ENCODE results near the gene CHST8.

Gene CHST8

DNA sequence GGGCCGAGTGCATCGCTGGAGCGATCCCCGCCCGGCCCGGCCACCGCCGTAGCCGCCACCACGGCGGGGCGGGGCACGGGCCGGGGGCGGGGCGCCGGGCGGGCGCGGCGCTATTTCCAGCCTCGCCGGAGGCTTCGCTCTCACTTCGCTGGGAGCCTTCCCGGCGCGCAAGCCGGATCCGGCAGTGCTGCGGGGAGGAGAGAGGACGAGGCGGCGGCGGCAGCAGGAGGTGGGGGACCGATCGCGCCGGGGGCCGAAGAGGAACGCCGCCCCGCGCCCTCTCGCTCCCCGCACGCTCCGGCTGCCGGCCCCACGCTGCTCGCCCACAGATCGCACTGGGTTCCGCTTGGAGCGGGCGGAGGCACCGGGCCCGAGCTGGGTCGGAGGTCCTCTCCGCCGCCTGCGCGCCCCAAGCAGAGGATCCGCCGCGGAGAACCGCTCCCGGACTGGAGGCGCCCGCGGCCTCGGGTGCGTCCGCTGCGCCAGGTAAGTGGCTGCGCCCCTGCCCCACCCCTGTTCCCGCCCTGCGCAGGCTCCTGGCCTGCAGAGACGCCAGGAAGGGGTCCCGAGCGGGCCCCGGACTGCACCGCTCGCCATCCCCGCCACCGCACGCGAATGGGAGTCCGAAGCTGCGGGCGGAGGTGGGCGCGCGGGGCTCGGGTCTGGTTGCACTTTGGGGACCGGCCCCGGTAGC lies at the start of gene CHST8:
CHST8 (plus strand) TSS at position 143 of the 694 bp plus-strand sequence. CDS start 67,309 bp downstream, outside the sequence.
- Histone ChIP-seq H3K9ac (ENCODE audit: low read depth in 1 of 2, low read length in 2 of 2) (no peak within 1 kb of the TSS), H3K4me3 (ENCODE audit: low read length in 2 of 2) (peak within 1 kb of the TSS in 1 of 2 donors; percentile 23), H3K27me3 (ENCODE audit: control insufficient read depth in 2 of 2, insufficient read depth in 2 of 2, low read length in 2 of 2) (peaks cover 29 to 32% of the 10 kb centered on the region in 2 donors)

DNA sequence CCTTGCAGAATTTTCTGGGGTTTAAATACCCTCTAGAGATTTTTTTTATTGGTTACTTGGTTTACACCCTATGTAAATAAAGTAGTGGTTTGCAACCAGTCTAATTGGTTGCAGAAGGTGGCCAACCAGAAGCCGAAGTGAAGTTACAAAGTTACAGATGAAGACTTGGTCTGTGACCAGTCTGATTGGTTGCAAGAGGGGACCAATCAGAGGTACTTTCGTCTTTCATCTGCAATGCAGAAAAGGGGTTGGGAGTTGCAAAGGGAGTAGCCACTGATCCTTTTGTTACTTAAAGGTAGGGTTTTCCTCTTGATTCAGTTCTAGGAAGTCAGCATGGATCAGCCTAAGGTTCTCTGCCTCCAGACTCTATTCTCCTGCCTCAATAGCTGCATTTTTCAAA lies 48.8 kb upstream of the CHST8 start:
- Histone ChIP-seq H3K4me3 (ENCODE audit: low read length in 2 of 2) (no peak overlapping the region), H3K4me1 (ENCODE audit: control insufficient read depth in 2 of 2, insufficient read depth in 2 of 2, low read length in 2 of 2) (no peaks in the 10 kb centered on the region), H3K9me3 (ENCODE audit: control insufficient read depth in 2 of 2, low read length in 2 of 2) (no peaks in the 10 kb centered on the region), H3K9ac (ENCODE audit: low read depth in 1 of 2, low read length in 2 of 2) (no peak overlapping the region), H3K36me3 (ENCODE audit: control insufficient read depth in 2 of 2, insufficient read depth in 2 of 2, low read length in 2 of 2) (no peaks in the 10 kb centered on the region), H3K27ac (ENCODE audit: low read depth in 2 of 2, low read length in 2 of 2) (no peak overlapping the region), H3K27me3 (ENCODE audit: control insufficient read depth in 2 of 2, insufficient read depth in 2 of 2, low read length in 2 of 2) (no peaks in the 10 kb centered on the region)

More for the DNA sequence above, at the start of gene CHST8:
- Histone ChIP-seq H3K36me3 (ENCODE audit: control insufficient read depth in 2 of 2, insufficient read depth in 2 of 2, low read length in 2 of 2) (no peaks in the 10 kb centered on the region), H3K27ac (ENCODE audit: low read depth in 2 of 2, low read length in 2 of 2) (no peak within 1 kb of the TSS), H3K9me3 (ENCODE audit: control insufficient read depth in 2 of 2, low read length in 2 of 2) (no peaks in the 10 kb centered on the region), H3K4me1 (ENCODE audit: control insufficient read depth in 2 of 2, insufficient read depth in 2 of 2, low read length in 2 of 2) (peaks cover 0 to 2% of the 10 kb centered on the region in 2 donors)

DNA sequence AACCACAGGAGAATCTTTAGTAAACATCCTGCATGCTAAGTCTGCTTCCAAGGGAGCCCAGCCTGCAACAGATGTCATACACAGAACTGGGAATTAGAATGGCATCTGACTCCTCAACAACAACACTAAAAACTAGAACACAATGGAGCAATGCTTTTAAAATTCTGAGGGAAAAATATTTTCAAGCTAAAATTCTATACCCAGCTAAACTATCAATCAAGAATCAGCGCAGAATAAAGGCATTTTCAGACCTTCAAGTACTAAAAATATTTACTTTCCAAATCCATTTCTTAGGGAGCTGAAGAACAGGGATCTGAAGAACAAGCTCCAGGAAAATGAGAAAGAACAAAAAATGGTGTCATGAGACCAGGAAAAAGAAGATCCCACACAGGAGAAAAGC lies 46.9 kb upstream of the CHST8 start:
- no peaks in the 10 kb centered on the region for H3K27me3 ChIP-seq (ENCODE audit: control insufficient read depth in 2 of 2, insufficient read depth in 2 of 2, low read length in 2 of 2)
- H3K9ac ChIP-seq (ENCODE audit: low read depth in 1 of 2, low read length in 2 of 2), result no peak overlapping the region

GRCh38 chr19:33578697-33579096 lies 43.1 kb upstream of the CHST8 start:
- Histone ChIP-seq H3K27ac (ENCODE audit: low read depth in 2 of 2, low read length in 2 of 2) (no peak overlapping the region), H3K9ac (ENCODE audit: low read depth in 1 of 2, low read length in 2 of 2) (no peak overlapping the region), H3K4me1 (ENCODE audit: control insufficient read depth in 2 of 2, insufficient read depth in 2 of 2, low read length in 2 of 2) (no peaks in the 10 kb centered on the region)

More for the DNA sequence above, 46.9 kb upstream of the CHST8 start:
- H3K36me3 ChIP-seq (ENCODE audit: control insufficient read depth in 2 of 2, insufficient read depth in 2 of 2, low read length in 2 of 2), result no peaks in the 10 kb centered on the region
- H3K4me1 ChIP-seq (ENCODE audit: control insufficient read depth in 2 of 2, insufficient read depth in 2 of 2, low read length in 2 of 2), result no peaks in the 10 kb centered on the region
- no peak overlapping the region for H3K4me3 ChIP-seq (ENCODE audit: low read length in 2 of 2)
- H3K27ac ChIP-seq (ENCODE audit: low read depth in 2 of 2, low read length in 2 of 2), result no peak overlapping the region
- no peaks in the 10 kb centered on the region for H3K9me3 ChIP-seq (ENCODE audit: control insufficient read depth in 2 of 2, low read length in 2 of 2)

DNA sequence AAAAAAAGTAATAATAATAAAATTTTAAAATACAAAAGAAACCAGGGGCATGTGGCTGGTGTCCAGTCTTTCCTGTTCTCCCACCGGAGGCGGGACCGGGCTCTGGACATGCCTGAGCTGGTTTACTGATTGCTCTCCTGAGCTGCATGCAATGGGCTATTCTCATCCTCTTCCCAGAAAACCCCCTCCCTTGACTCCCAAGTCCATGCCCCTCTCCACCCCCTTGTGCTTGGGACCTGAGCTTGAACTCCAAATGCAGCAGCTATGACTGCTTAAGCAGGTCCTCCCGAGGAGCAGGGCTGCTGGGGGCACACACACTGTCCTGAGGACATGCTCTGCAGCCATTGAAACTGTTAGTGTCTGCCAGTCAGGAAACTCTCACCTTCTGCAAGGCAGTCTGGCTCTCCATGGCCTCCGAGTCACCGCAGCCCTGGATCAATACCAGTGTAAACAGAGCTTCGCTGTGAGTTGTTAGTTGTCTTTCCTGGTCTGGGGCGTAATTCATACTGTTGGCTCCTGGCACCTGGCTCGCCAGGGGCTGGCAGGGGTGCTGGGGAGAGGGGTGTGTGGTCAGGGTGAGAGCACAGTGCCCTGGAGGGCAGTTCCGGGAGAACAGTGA lies 41.6 kb upstream of the CHST8 start:
- H3K9ac ChIP-seq (ENCODE audit: low read depth in 1 of 2, low read length in 2 of 2), result no peak overlapping the region
- H3K36me3 ChIP-seq (ENCODE audit: control insufficient read depth in 2 of 2, insufficient read depth in 2 of 2, low read length in 2 of 2), result no peaks in the 10 kb centered on the region
- no peaks in the 10 kb centered on the region for H3K4me1 ChIP-seq (ENCODE audit: control insufficient read depth in 2 of 2, insufficient read depth in 2 of 2, low read length in 2 of 2)
- H3K9me3 ChIP-seq (ENCODE audit: control insufficient read depth in 2 of 2, low read length in 2 of 2), result no peaks in the 10 kb centered on the region
- H3K4me3 ChIP-seq (ENCODE audit: low read length in 2 of 2), result no peak overlapping the region
- no peaks in the 10 kb centered on the region for H3K27me3 ChIP-seq (ENCODE audit: control insufficient read depth in 2 of 2, insufficient read depth in 2 of 2, low read length in 2 of 2)
- H3K27ac ChIP-seq (ENCODE audit: low read depth in 2 of 2, low read length in 2 of 2), result no peak overlapping the region

More at GRCh38 chr19:33578697-33579096, 43.1 kb upstream of the CHST8 start:
- Histone ChIP-seq H3K4me3 (ENCODE audit: low read length in 2 of 2) (no peak overlapping the region), H3K36me3 (ENCODE audit: control insufficient read depth in 2 of 2, insufficient read depth in 2 of 2, low read length in 2 of 2) (no peaks in the 10 kb centered on the region), H3K9me3 (ENCODE audit: control insufficient read depth in 2 of 2, low read length in 2 of 2) (no peaks in the 10 kb centered on the region), H3K27me3 (ENCODE audit: control insufficient read depth in 2 of 2, insufficient read depth in 2 of 2, low read length in 2 of 2) (no peaks in the 10 kb centered on the region)

DNA sequence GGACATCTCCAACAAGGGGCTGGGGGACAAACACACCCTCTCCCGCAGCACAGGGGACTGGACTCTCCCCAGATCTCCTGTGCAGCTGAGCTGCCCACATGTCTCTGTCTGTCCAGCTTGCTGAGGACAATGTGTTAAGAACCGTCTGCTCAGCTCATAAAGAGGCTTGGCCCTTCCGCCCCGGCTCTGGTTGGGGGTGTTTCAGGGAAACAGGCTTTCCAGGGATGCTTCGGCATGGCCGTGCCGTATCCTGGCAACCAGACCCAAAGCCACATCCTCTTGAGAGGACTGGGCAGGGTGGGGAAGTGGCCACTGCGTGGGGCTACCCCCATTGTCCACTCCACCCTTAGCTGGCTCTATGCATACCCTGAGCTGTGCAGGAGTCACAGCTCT lies 41.1 kb upstream of the CHST8 start:
- no peaks in the 10 kb centered on the region for H3K27me3 ChIP-seq (ENCODE audit: control insufficient read depth in 2 of 2, insufficient read depth in 2 of 2, low read length in 2 of 2)
- no peaks in the 10 kb centered on the region for H3K9me3 ChIP-seq (ENCODE audit: control insufficient read depth in 2 of 2, low read length in 2 of 2)
- H3K4me3 ChIP-seq (ENCODE audit: low read length in 2 of 2), result no peak overlapping the region
- no peaks in the 10 kb centered on the region for H3K4me1 ChIP-seq (ENCODE audit: control insufficient read depth in 2 of 2, insufficient read depth in 2 of 2, low read length in 2 of 2)
- H3K36me3 ChIP-seq (ENCODE audit: control insufficient read depth in 2 of 2, insufficient read depth in 2 of 2, low read length in 2 of 2), result no peaks in the 10 kb centered on the region
- H3K9ac ChIP-seq (ENCODE audit: low read depth in 1 of 2, low read length in 2 of 2), result no peak overlapping the region
- H3K27ac ChIP-seq (ENCODE audit: low read depth in 2 of 2, low read length in 2 of 2), result no peak overlapping the region

- no peaks in the 10 kb centered on the region for H3K36me3 ChIP-seq (ENCODE audit: control insufficient read depth in 2 of 2, insufficient read depth in 2 of 2, low read length in 2 of 2)
- H3K9me3 ChIP-seq (ENCODE audit: control insufficient read depth in 2 of 2, low read length in 2 of 2), result no peaks in the 10 kb centered on the region
- no peaks in the 10 kb centered on the region for H3K27me3 ChIP-seq (ENCODE audit: control insufficient read depth in 2 of 2, insufficient read depth in 2 of 2, low read length in 2 of 2)
- H3K4me1 ChIP-seq (ENCODE audit: control insufficient read depth in 2 of 2, insufficient read depth in 2 of 2, low read length in 2 of 2), result no peaks in the 10 kb centered on the region
- H3K9ac ChIP-seq (ENCODE audit: low read depth in 1 of 2, low read length in 2 of 2), result no peak overlapping the region
- H3K4me3 ChIP-seq (ENCODE audit: low read length in 2 of 2), result no peak overlapping the region
- no peak overlapping the region for H3K27ac ChIP-seq (ENCODE audit: low read depth in 2 of 2, low read length in 2 of 2)
Measured at GRCh38 chr19:33582914-33583313, 38.8 kb upstream of the CHST8 start.

- Histone ChIP-seq H3K27me3 (ENCODE audit: control insufficient read depth in 2 of 2, insufficient read depth in 2 of 2, low read length in 2 of 2) (no peaks in the 10 kb centered on the region), H3K4me1 (ENCODE audit: control insufficient read depth in 2 of 2, insufficient read depth in 2 of 2, low read length in 2 of 2) (no peaks in the 10 kb centered on the region), H3K9me3 (ENCODE audit: control insufficient read depth in 2 of 2, low read length in 2 of 2) (no peaks in the 10 kb centered on the region), H3K27ac (ENCODE audit: low read depth in 2 of 2, low read length in 2 of 2) (no peak overlapping the region), H3K4me3 (ENCODE audit: low read length in 2 of 2) (no peak overlapping the region), H3K36me3 (ENCODE audit: control insufficient read depth in 2 of 2, insufficient read depth in 2 of 2, low read length in 2 of 2) (no peaks in the 10 kb centered on the region), H3K9ac (ENCODE audit: low read depth in 1 of 2, low read length in 2 of 2) (no peak overlapping the region)
Measured at GRCh38 chr19:33587150-33587549, 34.6 kb upstream of the CHST8 start.

- Histone ChIP-seq H3K4me1 (ENCODE audit: control insufficient read depth in 2 of 2, insufficient read depth in 2 of 2, low read length in 2 of 2) (no peaks in the 10 kb centered on the region), H3K36me3 (ENCODE audit: control insufficient read depth in 2 of 2, insufficient read depth in 2 of 2, low read length in 2 of 2) (no peaks in the 10 kb centered on the region)
Measured at GRCh38 chr19:33590224-33590623, 31.5 kb upstream of the CHST8 start.

DNA sequence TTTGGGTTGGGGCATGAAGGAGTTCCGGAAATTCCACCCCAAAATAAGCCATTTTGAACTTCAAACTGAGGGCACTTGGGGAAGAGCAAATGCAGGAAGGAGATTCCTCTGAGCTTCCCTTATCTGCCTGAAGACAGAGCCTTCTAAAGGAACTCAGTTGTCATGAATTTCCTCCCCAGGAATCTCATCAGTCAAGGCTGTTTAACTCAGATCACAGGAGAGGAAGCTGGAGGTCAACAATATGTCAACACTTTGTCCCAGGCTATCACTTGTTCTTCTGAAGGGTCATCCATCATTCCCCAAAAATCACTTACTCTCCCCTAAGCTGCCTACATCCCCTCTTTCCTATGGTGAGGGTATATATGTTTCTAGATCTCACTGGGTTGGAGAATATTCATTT lies 26.0 kb upstream of the CHST8 start:
- H3K4me1 ChIP-seq (ENCODE audit: control insufficient read depth in 2 of 2, insufficient read depth in 2 of 2, low read length in 2 of 2), result no peaks in the 10 kb centered on the region
- no peaks in the 10 kb centered on the region for H3K36me3 ChIP-seq (ENCODE audit: control insufficient read depth in 2 of 2, insufficient read depth in 2 of 2, low read length in 2 of 2)
- no peaks in the 10 kb centered on the region for H3K27me3 ChIP-seq (ENCODE audit: control insufficient read depth in 2 of 2, insufficient read depth in 2 of 2, low read length in 2 of 2)
- H3K4me3 ChIP-seq (ENCODE audit: low read length in 2 of 2), result no peak overlapping the region
- no peaks in the 10 kb centered on the region for H3K9me3 ChIP-seq (ENCODE audit: control insufficient read depth in 2 of 2, low read length in 2 of 2)
- no peak overlapping the region for H3K27ac ChIP-seq (ENCODE audit: low read depth in 2 of 2, low read length in 2 of 2)
- H3K9ac ChIP-seq (ENCODE audit: low read depth in 1 of 2, low read length in 2 of 2), result no peak overlapping the region

More at GRCh38 chr19:33590224-33590623, 31.5 kb upstream of the CHST8 start:
- no peaks in the 10 kb centered on the region for H3K9me3 ChIP-seq (ENCODE audit: control insufficient read depth in 2 of 2, low read length in 2 of 2)
- H3K4me3 ChIP-seq (ENCODE audit: low read length in 2 of 2), result no peak overlapping the region
- no peak overlapping the region for H3K9ac ChIP-seq (ENCODE audit: low read depth in 1 of 2, low read length in 2 of 2)
- no peaks in the 10 kb centered on the region for H3K27me3 ChIP-seq (ENCODE audit: control insufficient read depth in 2 of 2, insufficient read depth in 2 of 2, low read length in 2 of 2)
- H3K27ac ChIP-seq (ENCODE audit: low read depth in 2 of 2, low read length in 2 of 2), result no peak overlapping the region
